Ascending aorta (tissue), 2 donors: ENCODE data around the gene CKS1B. TPM values are rescaled to one million over a fixed set of nuclear protein-coding genes. Genes with fewer than 3 reads are reported as not detected.

ENCODE experiments used
- DNase-seq, 2 donors: peaks; one replicate each; pipeline ENCODE4 v3.0.0-alpha.2; 2019; ENCODE audit warnings: low spot score in 2 of 2
- H3K27ac ChIP-seq, 2 donors: fragments of 200-600 bp; sonication (generic); one replicate each; pipeline ENCODE4 v1.5.1; 2016 to 2017; ENCODE audit warnings: mild to moderate bottlenecking in 1 of 2
- H3K27me3 ChIP-seq: fragments of 200-600 bp; sonication (generic); one replicate; pipeline ENCODE4 v1.5.1; 2017
- H3K36me3 ChIP-seq, 2 donors: fragments of 200-600 bp; sonication (generic); one replicate each; pipeline ENCODE4 v1.5.1; 2016
- H3K4me1 ChIP-seq, 2 donors: fragments of 200-600 bp; sonication (generic); one replicate each; pipeline ENCODE4 v1.5.1; 2016 to 2017; ENCODE audit warnings: mild to moderate bottlenecking in 1 of 2
- H3K4me3 ChIP-seq, 2 donors: fragments of 200-600 bp; sonication (generic); one replicate each; pipeline ENCODE4 v1.5.1; 2016 to 2017; ENCODE audit warnings: mild to moderate bottlenecking in 1 of 2
- H3K9me3 ChIP-seq, 2 donors: fragments of 200-600 bp; sonication (generic); one replicate each; pipeline ENCODE4 v1.5.1; 2016
- intact Hi-C: fragments of 100-400 bp; cut with DNase I; formaldehyde crosslinking; loops from one replicate; pipeline ENCODE4 v1.15.1; 2023
- total RNA-seq: library from RNA; depleted of rRNA; stranded (reverse); fragments of >200 nt; gene quantifications from one replicate; pipeline ENCODE4 v1.1.0, GENCODE V29; 2016
- TF ChIP-seq, protein P1 (sequence below), 3 experiments: fragments of 200-600 bp in 2 of 3; fragments of 450-650 bp in 1 of 3; sonication (generic) in 2 of 3; IDR thresholded peaks; one replicate each; pipeline ENCODE4 v1.5.1; 2016 to 2019; ENCODE audit warnings: antibody characterized with exemption in 3 of 3, mild to moderate bottlenecking in 1 of 3, moderate library complexity in 1 of 3

Gene CKS1B
- total RNA-seq, 1 donor from 2014 or later: 40.4 TPM

GRCh38 chr1:155012026-155012546 lies 37.6 kb downstream of the CKS1B start:
- Histone ChIP-seq H3K27ac (peak overlapping the region; percentile 42 to 75), H3K9me3 (no peaks in the 10 kb centered on the region), H3K4me1 (peaks cover 5 to 41% of the 10 kb centered on the region in 2 donors), H3K4me3 (no peak overlapping the region), H3K36me3 (peaks cover 13 to 28% of the 10 kb centered on the region in 2 donors), H3K27me3 (no peaks in the 10 kb centered on the region)
- TF ChIP-seq, protein P1, sequence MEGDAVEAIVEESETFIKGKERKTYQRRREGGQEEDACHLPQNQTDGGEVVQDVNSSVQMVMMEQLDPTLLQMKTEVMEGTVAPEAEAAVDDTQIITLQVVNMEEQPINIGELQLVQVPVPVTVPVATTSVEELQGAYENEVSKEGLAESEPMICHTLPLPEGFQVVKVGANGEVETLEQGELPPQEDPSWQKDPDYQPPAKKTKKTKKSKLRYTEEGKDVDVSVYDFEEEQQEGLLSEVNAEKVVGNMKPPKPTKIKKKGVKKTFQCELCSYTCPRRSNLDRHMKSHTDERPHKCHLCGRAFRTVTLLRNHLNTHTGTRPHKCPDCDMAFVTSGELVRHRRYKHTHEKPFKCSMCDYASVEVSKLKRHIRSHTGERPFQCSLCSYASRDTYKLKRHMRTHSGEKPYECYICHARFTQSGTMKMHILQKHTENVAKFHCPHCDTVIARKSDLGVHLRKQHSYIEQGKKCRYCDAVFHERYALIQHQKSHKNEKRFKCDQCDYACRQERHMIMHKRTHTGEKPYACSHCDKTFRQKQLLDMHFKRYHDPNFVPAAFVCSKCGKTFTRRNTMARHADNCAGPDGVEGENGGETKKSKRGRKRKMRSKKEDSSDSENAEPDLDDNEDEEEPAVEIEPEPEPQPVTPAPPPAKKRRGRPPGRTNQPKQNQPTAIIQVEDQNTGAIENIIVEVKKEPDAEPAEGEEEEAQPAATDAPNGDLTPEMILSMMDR (IDR thresholded peaks at IDR 0.05): no peak
- peak in 1 of 2 donors; percentile 86 for DNase-seq
- intact Hi-C loops: no loop called here

- Histone ChIP-seq H3K4me3 (no peak overlapping the region), H3K9me3 (no peaks in the 10 kb centered on the region), H3K27me3 (no peaks in the 10 kb centered on the region), H3K36me3 (peaks cover 13 to 28% of the 10 kb centered on the region in 2 donors), H3K4me1 (peaks cover 6 to 36% of the 10 kb centered on the region in 2 donors), H3K27ac (peak overlapping the region; percentile 7 to 75)
- intact Hi-C loops: no loop called here
- TF ChIP-seq, protein P1 (IDR thresholded peaks at IDR 0.05): no peak
- DNase-seq: no peak
These were observed 38.5 kb downstream of the CKS1B start for GRCh38 chr1:155012776-155013602.

DNA sequence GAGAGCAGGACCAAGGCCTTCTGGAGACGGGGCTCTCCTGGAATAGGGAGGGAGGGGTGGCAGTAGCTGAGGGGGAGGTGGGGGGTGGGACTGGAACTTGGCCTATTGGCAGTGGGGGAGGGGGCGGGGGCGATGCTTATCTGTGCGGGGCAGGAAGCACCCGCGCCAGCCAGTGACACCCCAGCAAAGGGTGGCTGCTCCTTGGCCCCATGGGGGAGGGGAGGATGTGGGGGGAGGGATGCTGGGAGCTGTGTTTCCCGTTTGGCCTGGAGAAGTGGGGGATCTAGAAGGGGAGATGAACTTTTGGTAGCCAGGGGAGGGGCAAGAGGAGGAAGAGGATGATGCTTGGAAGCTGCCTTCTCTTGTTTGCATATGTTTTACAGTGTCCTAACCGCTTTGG lies 39.2 kb downstream of the CKS1B start:
- DNase-seq: no peak
- Histone ChIP-seq H3K27me3 (no peaks in the 10 kb centered on the region), H3K27ac (peak overlapping the region in 1 of 2 donors; percentile 7), H3K9me3 (no peaks in the 10 kb centered on the region), H3K4me1 (peaks cover 7 to 35% of the 10 kb centered on the region in 2 donors), H3K4me3 (no peak overlapping the region), H3K36me3 (peaks cover 13 to 28% of the 10 kb centered on the region in 2 donors)
- intact Hi-C loops: no loop called here
- TF ChIP-seq, protein P1 (IDR thresholded peaks at IDR 0.05): no peak

DNA sequence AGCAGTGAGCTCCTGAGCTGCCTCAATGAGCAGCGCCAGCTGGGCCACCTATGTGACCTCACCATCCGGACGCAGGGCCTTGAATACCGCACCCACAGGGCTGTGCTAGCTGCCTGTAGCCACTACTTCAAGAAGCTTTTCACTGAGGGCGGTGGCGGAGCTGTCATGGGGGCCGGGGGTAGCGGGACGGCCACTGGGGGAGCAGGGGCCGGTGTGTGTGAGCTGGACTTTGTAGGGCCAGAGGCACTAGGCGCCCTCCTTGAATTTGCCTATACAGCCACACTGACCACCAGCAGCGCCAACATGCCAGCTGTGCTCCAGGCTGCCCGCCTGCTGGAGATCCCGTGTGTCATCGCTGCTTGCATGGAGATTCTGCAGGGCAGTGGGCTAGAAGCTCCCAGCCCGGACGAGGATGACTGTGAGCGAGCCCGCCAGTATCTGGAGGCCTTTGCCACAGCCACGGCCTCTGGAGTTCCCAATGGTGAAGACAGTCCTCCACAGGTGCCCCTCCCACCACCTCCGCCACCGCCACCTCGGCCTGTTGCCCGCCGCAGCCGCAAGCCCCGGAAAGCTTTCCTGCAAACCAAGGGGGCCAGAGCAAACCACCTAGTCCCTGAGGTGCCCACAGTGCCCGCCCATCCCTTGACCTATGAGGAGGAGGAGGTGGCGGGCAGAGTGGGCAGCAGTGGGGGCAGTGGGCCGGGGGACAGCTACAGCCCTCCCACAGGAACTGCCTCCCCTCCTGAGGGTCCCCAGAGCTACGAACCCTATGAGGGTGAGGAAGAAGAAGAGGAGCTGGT lies 40.4 kb downstream of the CKS1B start:
- TF ChIP-seq, protein P1 (IDR thresholded peaks at IDR 0.05): no peak
- peaks cover 7 to 35% of the 10 kb centered on the region in 2 donors for H3K4me1 ChIP-seq
- DNase-seq: no peak
- no peak overlapping the region for H3K4me3 ChIP-seq
- no peak overlapping the region for H3K27ac ChIP-seq
- no peaks in the 10 kb centered on the region for H3K9me3 ChIP-seq
- H3K27me3 ChIP-seq: no peaks in the 10 kb centered on the region
- intact Hi-C loops: no loop called here
- peaks cover 13 to 28% of the 10 kb centered on the region in 2 donors for H3K36me3 ChIP-seq

GRCh38 chr1:155015527-155016230 lies 41.2 kb downstream of the CKS1B start:
- H3K4me1 ChIP-seq: peaks cover 7 to 29% of the 10 kb centered on the region in 2 donors
- H3K9me3 ChIP-seq: no peaks in the 10 kb centered on the region
- H3K36me3 ChIP-seq: peaks cover 13 to 28% of the 10 kb centered on the region in 2 donors
- H3K4me3 ChIP-seq: no peak overlapping the region
- no peak for DNase-seq
- no peaks in the 10 kb centered on the region for H3K27me3 ChIP-seq
- H3K27ac ChIP-seq: no peak overlapping the region
- TF ChIP-seq, protein P1 (IDR thresholded peaks at IDR 0.05): no peak
- intact Hi-C loops: loop anchor here (2.0 kb wide), 2 partner anchors 41 to 69 kb away; partner anchors contain the start of gene CKS1B
